Measurements from ENCODE around the gene MAGI3. TPM values are rescaled to one million over a fixed set of nuclear protein-coding genes. Genes with fewer than 3 reads are reported as not detected.

MAGI3 gene
- total RNA-seq, 4 donors from 2014 or later: 7.6 to 19.3 (median 15.6) TPM

DNA sequence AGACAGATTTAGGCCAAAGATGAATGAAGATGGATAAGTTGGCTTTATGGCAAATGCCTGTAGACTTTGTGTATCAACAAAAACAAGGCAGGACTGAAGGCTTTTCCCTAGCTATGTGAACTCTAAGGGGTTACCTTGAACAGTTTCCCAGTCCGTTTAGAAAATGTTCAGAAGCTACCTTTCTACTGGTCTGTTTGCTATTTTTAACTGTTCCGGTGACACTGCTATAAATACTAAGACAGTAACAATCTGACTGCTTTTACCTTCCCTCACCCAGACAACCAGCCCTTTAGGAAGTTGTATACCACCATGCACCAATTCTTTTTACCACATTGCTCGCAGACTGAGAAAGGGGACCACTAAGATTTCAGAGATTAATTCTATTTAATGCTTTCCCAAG is 266.8 kb downstream of the MAGI3 start:
- TF ChIP-seq, protein P1, sequence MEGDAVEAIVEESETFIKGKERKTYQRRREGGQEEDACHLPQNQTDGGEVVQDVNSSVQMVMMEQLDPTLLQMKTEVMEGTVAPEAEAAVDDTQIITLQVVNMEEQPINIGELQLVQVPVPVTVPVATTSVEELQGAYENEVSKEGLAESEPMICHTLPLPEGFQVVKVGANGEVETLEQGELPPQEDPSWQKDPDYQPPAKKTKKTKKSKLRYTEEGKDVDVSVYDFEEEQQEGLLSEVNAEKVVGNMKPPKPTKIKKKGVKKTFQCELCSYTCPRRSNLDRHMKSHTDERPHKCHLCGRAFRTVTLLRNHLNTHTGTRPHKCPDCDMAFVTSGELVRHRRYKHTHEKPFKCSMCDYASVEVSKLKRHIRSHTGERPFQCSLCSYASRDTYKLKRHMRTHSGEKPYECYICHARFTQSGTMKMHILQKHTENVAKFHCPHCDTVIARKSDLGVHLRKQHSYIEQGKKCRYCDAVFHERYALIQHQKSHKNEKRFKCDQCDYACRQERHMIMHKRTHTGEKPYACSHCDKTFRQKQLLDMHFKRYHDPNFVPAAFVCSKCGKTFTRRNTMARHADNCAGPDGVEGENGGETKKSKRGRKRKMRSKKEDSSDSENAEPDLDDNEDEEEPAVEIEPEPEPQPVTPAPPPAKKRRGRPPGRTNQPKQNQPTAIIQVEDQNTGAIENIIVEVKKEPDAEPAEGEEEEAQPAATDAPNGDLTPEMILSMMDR (IDR thresholded peaks at IDR 0.05): no peak
- DNase-seq (ENCODE audit: low spot score) (no peak), ATAC-seq (ENCODE audit: low FRiP score) (no peak)

- DNase-seq (ENCODE audit: low spot score) (no peak), ATAC-seq (ENCODE audit: low FRiP score) (no peak)
- TF ChIP-seq, protein P1 (IDR thresholded peaks at IDR 0.05): no peak
Measured at GRCh38 chr1:113657556-113658063, 267.3 kb downstream of the MAGI3 start.

- TF ChIP-seq, protein P1 (IDR thresholded peaks at IDR 0.05): no peak
- ATAC-seq (ENCODE audit: low FRiP score) (no peak), DNase-seq (ENCODE audit: low spot score) (no peak)
Measured at GRCh38 chr1:113659035-113659434, 268.7 kb downstream of the MAGI3 start.

DNA sequence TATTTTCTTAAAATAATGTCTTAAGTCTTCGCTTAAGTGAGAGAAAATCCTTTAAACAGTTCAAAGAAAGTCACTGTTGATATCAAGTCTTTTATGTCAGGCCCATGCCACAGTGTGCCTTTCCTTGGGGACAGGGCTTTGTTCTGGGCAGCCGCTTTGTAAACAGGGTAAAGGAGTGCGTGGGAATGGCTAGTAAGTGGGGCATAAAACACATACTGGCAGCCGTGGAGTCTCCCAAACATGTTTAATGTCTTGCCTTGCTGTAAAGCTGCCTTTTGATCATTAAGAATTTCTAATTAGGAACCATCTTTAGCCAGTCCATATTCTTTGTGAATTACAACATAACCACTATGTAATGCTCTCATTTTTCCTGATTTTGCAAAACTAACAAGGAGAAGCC is 269.2 kb downstream of the MAGI3 start:
- no peak for ATAC-seq (ENCODE audit: low FRiP score)
- TF ChIP-seq, protein P1 (IDR thresholded peaks at IDR 0.05): no peak
- no peak for DNase-seq (ENCODE audit: low spot score)

DNA sequence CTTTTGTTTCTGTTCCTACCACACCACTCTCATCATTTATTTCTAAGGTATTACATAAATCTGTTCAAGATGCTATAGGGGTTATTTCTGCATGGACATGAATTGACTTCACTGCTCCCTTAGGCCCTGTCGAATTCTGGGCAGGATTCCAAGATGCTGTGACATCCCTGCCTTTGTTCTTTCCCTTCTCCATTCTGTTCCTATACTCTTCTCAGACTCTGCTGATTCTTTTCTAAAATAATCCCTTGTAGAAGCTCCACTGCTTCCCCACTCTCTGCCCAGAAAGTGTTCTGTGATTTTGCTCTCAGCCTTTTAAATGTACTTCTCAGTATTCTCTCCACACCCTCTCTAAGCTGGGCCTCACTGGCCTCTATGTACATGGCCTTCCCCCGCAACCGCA is 269.8 kb downstream of the MAGI3 start:
- no peak for DNase-seq (ENCODE audit: low spot score)
- TF ChIP-seq, protein P1 (IDR thresholded peaks at IDR 0.05): no peak
- no peak for ATAC-seq (ENCODE audit: low FRiP score)

DNA sequence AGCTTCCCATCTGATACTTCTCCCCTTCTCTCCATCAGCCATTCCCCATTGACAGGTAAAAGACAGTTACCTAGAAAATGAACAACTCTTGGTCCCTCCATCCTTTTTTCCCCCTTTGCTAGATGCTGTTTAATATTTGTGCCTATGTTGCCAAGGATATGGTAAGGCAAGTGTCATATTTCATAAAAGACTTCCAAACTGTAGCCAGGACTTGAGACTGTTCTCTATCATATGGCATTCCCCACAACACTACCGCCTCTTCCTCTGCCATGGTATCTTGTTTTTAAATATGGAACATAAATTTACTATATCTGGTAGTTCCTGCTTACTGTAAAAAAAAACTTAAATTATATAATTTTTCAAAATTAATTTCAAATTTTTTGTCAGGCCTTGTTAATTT is 271.8 kb downstream of the MAGI3 start:
- TF ChIP-seq, protein P1 (IDR thresholded peaks at IDR 0.05): no peak
- DNase-seq (ENCODE audit: low spot score) (no peak), ATAC-seq (ENCODE audit: low FRiP score) (no peak)

DNA sequence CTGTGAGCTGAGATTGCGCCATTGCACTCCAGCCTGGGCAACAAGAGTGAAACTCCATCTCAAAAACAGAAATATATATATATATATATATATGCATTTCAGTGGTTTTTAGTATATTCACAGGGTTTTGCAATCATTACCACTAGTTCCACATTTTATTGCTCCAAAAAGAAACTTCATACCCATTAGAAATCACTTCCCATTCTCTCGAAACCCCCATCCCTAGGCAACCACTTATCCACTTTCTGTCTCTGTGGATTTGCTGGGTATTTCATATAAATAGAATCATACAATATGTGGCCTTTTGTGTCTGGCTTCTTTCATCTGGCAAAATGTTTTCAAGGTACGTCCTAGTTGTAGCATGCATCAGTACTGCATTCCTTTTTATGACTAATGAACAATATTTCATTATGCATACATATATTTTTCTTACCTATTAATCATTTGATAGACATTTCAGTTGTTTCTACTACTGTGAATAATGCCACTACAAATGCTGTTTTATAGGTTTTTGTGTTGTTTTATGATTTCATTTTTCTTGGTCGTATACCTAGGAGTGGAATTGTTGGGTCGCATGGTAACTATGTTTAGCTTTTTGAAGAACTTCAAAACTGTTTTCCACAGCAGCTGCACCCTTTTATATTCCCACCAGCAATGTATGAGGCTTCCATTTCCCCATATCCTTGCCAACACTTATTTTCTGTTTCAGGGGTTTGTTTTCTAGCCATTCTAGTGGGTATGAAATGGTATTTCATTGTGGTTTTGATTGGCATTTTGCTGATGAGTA is 273.0 kb downstream of the MAGI3 start:
- TF ChIP-seq, protein P1 (IDR thresholded peaks at IDR 0.05): no peak
- ATAC-seq (ENCODE audit: low FRiP score) (no peak), DNase-seq (ENCODE audit: low spot score) (no peak)
